Glutamatergic neuron (in vitro differentiated cells): ENCODE results near the gene GNAT1. TPM values are rescaled to one million over a fixed set of nuclear protein-coding genes. Genes with fewer than 3 reads are reported as not detected.

ENCODE experiments used
- DNase-seq: peaks from one replicate; pipeline ENCODE4 v3.0.0; 2022
- H3K27ac Mint-ChIP-seq: one replicate; pipeline ENCODE4 v1.8.0; 2020; ENCODE audit warnings: mild to moderate bottlenecking, mixed read lengths, inconsistent platforms; ENCODE audit not compliant: unreplicated experiment
- H3K27me3 Mint-ChIP-seq: one replicate; pipeline ENCODE4 v1.8.0; 2020; ENCODE audit warnings: mild to moderate bottlenecking, moderate library complexity, mixed read lengths, inconsistent platforms; ENCODE audit not compliant: unreplicated experiment
- H3K36me3 Mint-ChIP-seq: one replicate; pipeline ENCODE4 v1.8.0; 2020; ENCODE audit warnings: mild to moderate bottlenecking, mixed read lengths, inconsistent platforms; ENCODE audit not compliant: unreplicated experiment
- H3K4me1 Mint-ChIP-seq: one replicate; pipeline ENCODE4 v1.8.0; 2020; ENCODE audit warnings: mild to moderate bottlenecking, low read depth, mixed read lengths, inconsistent platforms; ENCODE audit not compliant: unreplicated experiment
- H3K4me3 Mint-ChIP-seq: one replicate; pipeline ENCODE4 v1.8.0; 2020; ENCODE audit warnings: mild to moderate bottlenecking, mixed read lengths, inconsistent platforms; ENCODE audit not compliant: unreplicated experiment
- H3K9me3 Mint-ChIP-seq: one replicate; pipeline ENCODE4 v1.8.0; 2020; ENCODE audit warnings: mild to moderate bottlenecking, moderate library complexity, mixed read lengths, inconsistent platforms; ENCODE audit not compliant: unreplicated experiment
- CTCF ChIP-seq: fragments of 200-600 bp; sonication (generic); IDR thresholded peaks from one replicate; pipeline ENCODE4 v1.5.0; 2021; ENCODE audit not compliant: partially characterized antibody, unreplicated experiment
- total RNA-seq: library from RNA; stranded (reverse); fragmentation: NEBNext Ultra II Directional; extraction: Animal tissue kit (Norgen Biotek cat#: 25700); gene quantifications from one replicate; pipeline ENCODE4 v1.2.1, GENCODE V29; 2021; ENCODE audit not compliant: unreplicated experiment

Gene GNAT1
- total RNA-seq, 1 donor from 2014 or later = not detected

DNA sequence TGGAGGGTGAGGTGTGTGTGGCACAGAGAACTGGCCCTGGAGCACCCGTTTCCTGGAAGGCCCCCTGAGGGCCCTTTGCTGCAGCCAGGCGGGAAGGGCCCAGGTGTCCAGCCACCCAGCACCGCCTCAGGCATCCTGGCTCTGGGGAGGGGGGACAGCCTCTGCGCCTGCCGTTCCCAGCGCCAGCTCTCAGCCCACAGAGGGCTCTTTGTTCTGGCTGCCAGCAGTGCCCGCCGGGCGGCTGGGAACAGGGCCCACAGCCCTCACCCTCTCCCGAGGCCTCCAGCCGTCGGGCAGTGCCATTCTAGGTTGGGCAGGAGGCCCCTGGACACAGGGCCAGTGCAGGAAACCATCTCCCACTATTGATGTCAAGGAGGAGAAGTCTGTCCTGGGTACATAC, 22.0 kb downstream of the GNAT1 start:
- no peaks in the 10 kb centered on the region for H3K36me3 Mint-ChIP-seq
- H3K9me3 Mint-ChIP-seq = peaks cover 3% of the 10 kb centered on the region
- H3K27ac Mint-ChIP-seq = no peak overlapping the region
- H3K4me1 Mint-ChIP-seq = peaks cover 4% of the 10 kb centered on the region
- H3K27me3 Mint-ChIP-seq = peaks cover 1% of the 10 kb centered on the region
- no peak for TF ChIP-seq CTCF
- H3K4me3 Mint-ChIP-seq = no peak overlapping the region
- DNase-seq = no peak

GRCh38 chr3:50214824-50215223, 23.4 kb downstream of the GNAT1 start:
- Mint-ChIP-seq H3K4me1 (no peaks in the 10 kb centered on the region), H3K4me3 (no peak overlapping the region), H3K9me3 (peaks cover 8% of the 10 kb centered on the region), H3K27me3 (peaks cover 1% of the 10 kb centered on the region), H3K36me3 (no peaks in the 10 kb centered on the region), H3K27ac (no peak overlapping the region)
- TF ChIP-seq CTCF = no peak
- no peak for DNase-seq

DNA sequence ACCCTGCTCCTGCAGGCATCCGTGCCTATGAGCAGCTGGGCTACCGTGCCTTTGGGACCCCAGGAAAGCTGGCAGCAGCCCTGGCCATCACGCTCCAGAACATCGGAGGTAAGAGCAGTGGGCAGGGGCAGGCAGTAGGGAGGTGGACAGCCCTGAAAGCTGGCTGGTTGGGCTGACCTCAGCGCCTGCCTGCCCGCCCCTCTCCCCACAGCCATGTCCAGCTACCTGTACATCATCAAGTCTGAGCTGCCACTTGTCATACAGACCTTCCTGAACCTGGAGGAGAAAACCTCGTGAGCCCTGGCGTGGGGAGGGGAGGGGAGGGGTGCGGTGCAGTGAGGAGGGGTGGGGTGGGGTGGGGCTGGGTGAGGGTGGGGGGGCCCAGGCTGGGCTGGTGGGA, 24.1 kb downstream of the GNAT1 start:
- peaks cover 8% of the 10 kb centered on the region for H3K9me3 Mint-ChIP-seq
- no peak overlapping the region for H3K4me3 Mint-ChIP-seq
- no peak for DNase-seq
- H3K27ac Mint-ChIP-seq = no peak overlapping the region
- no peak for TF ChIP-seq CTCF
- H3K27me3 Mint-ChIP-seq = no peaks in the 10 kb centered on the region
- no peaks in the 10 kb centered on the region for H3K36me3 Mint-ChIP-seq
- peaks cover 2% of the 10 kb centered on the region for H3K4me1 Mint-ChIP-seq

GRCh38 chr3:50217681-50218080, 26.3 kb downstream of the GNAT1 start:
- Mint-ChIP-seq H3K4me1 (peaks cover 2% of the 10 kb centered on the region), H3K4me3 (no peak overlapping the region), H3K27me3 (no peaks in the 10 kb centered on the region), H3K27ac (no peak overlapping the region), H3K9me3 (peaks cover 5% of the 10 kb centered on the region), H3K36me3 (no peaks in the 10 kb centered on the region)
- DNase-seq = no peak
- TF ChIP-seq CTCF = no peak

DNA sequence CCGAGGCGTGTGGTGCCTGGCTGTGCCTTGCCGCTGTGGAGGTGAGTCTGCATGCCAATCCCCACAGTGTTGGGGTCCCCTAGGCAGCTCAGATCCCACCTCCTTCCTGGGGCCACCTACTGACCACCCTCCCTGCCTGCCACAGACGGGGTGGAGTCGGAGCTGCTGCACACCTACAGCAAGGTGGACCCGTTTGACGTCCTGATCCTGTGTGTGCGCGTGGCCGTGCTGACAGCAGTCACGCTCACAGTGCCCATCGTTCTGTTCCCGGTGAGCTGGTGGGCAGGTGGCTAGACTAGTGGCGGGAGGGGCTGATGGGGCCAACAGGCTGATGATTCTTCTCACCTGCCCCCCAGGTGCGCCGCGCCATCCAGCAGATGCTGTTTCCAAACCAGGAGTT, 27.0 kb downstream of the GNAT1 start:
- Mint-ChIP-seq H3K4me1 (peaks cover 2% of the 10 kb centered on the region), H3K27me3 (no peaks in the 10 kb centered on the region)
- TF ChIP-seq CTCF = no peak

More for the DNA sequence above, 27.0 kb downstream of the GNAT1 start:
- DNase-seq = no peak
- Mint-ChIP-seq H3K4me3 (no peak overlapping the region), H3K9me3 (peaks cover 5% of the 10 kb centered on the region), H3K36me3 (no peaks in the 10 kb centered on the region), H3K27ac (no peak overlapping the region)
